ENCODE data around the gene KMT5C.

Gene KMT5C

DNA sequence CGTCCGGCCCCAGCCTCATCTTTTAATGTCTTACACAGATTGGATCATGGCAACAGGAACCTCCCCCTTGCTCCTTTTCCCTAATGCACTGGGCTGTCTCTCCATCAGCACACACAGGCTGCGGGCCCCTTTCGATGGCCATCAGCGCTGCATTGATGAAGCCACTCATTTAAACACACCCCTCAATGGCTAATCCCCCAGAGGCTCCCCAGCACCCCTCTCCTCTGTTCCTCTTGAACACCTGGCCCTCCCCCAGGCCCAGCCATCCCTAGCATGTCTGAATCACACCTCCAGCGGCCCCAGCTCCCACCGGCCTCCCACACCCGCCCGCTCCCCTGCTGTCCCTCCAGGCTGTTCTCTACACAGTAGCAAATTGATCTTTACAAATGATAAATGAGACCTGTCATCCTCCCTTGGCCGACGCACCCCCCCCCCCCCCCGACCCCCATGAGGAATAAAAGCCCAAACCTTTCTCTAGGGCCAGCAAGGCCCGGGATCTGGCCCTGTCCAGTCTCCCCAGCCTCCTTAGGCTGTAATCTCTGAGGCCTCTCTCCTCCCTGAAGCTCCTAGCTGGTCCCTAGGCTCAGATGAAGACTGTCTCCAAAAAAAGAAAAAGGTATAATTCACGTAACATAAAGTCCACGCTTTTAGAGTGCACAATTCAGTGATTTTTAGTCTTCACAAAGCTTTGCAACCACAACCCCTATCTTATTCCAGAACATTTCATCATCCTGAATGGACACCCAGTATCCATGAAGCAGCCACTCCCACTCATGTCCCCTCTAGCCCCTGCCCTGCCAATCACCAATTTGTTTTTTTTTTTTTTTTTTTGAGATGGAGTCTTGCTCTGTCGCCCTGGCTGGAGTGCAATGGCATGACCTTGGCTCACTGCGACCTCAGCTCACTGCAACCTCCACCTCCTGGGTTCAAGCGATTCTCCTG lies 53.4 kb downstream of the KMT5C start:
- WGBS = 62% methylated on average over 17 of the region's 18 CpGs
- no peak overlapping the region for H2BK15ac ChIP-seq (ENCODE audit: low read depth, poor library complexity, severe bottlenecking)
- no peak overlapping the region for H3K4me2 ChIP-seq (ENCODE audit: low read length, poor library complexity, severe bottlenecking)
- H4K8ac ChIP-seq (ENCODE audit: low read length) = peak overlapping the region; percentile 24
- peaks cover 40% of the 10 kb centered on the region for H3K4me1 ChIP-seq (ENCODE audit: control insufficient read depth, insufficient read depth, low read depth, low read length)
- no peak overlapping the region for H2AFZ ChIP-seq (ENCODE audit: low read depth, low read length)
- H3K36me3 ChIP-seq (ENCODE audit: control insufficient read depth in 1 of 2, insufficient read depth in 2 of 2, low read depth in 1 of 2, low read length in 2 of 2) = peaks cover 32 to 43% of the 10 kb centered on the region in 2 experiments
- H3K9ac ChIP-seq (ENCODE audit: low read length) = no peak overlapping the region
- no peak overlapping the region for H3K23ac ChIP-seq (ENCODE audit: low read length in 2 of 2)
- no peak overlapping the region for H3K27ac ChIP-seq (ENCODE audit: low read length, poor library complexity, severe bottlenecking)
- H2BK12ac ChIP-seq (ENCODE audit: low read length in 2 of 2) = no peak overlapping the region
- no peak overlapping the region for H2BK5ac ChIP-seq (ENCODE audit: low read depth, low read length, poor library complexity, severe bottlenecking)
- no peak overlapping the region for H3K14ac ChIP-seq (ENCODE audit: low read length in 2 of 2)
- H2BK120ac ChIP-seq (ENCODE audit: low read depth, low read length) = no peak overlapping the region
- no peak overlapping the region for H3K4me3 ChIP-seq (ENCODE audit: insufficient read depth in 1 of 2, low read depth in 1 of 2, low read length in 2 of 2)
- H3K79me1 ChIP-seq (replicated peaks; ENCODE audit: low read length, poor library complexity, severe bottlenecking) = peaks cover 5% of the 10 kb centered on the region
- no peak overlapping the region for H3K4ac ChIP-seq (ENCODE audit: low read depth in 1 of 2, low read length in 2 of 2)
- H4K91ac ChIP-seq (ENCODE audit: low read length) = no peak overlapping the region
- H3K18ac ChIP-seq (ENCODE audit: low read depth in 1 of 2, low read length in 2 of 2) = no peak overlapping the region
- no peak for DNase-seq
- no peaks in the 10 kb centered on the region for H3K9me3 ChIP-seq (ENCODE audit: control insufficient read depth, low read length)
- H2AK5ac ChIP-seq (ENCODE audit: low read length, severe bottlenecking) = no peak overlapping the region
- no peaks in the 10 kb centered on the region for H3K27me3 ChIP-seq (ENCODE audit: control insufficient read depth in 1 of 2, insufficient read depth in 1 of 2, low read length in 2 of 2)

All from mesenchymal stem cell (in vitro differentiated cells and primary cell).